GM19240 (cell line): ENCODE results near the gene GABARAPL1.
A peak's percentile ranks its signal among the peaks of the same experiment; 100 is the strongest.
"Not testable (repeated sequence)": the region's sequence is repeated elsewhere in the genome, so short reads cannot be mapped to it uniquely, and the experiment has no call there.

Experiments
- DNase-seq: peaks from one replicate; pipeline ENCODE4 v3.0.0; 2011; ENCODE audit warnings: low spot score; ENCODE audit not compliant: insufficient read length

Gene GABARAPL1

DNA sequence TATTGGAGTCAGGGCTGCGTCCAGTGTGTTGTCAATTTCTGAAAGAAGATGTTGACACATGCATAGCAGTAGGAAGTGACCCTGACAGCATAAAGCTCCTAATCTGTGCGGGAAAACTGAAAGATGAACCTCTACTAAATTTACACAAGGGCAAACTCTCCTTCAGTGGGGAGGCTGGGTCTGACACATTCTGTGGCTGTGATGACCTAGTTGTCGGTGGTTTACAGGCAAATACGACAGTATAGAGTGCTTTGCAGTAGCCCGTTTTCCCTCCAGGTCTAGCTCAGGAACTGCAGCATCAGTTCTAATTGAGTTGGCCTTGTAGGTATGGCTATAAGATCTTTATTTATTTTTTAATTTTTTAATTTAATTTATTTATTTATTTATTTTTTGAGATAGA lies 14.8 kb upstream of the GABARAPL1 start:
- DNase-seq = no peak

GRCh38 chr12:10204495-10204894 lies 8.2 kb upstream of the GABARAPL1 start:
- not testable (repeated sequence) for DNase-seq

GRCh38 chr12:10205220-10205807 lies 7.4 kb upstream of the GABARAPL1 start:
- no peak for DNase-seq

GRCh38 chr12:10207136-10207535 lies 5.5 kb upstream of the GABARAPL1 start:
- no peak for DNase-seq

GRCh38 chr12:10210225-10210624 lies 2.5 kb upstream of the GABARAPL1 start:
- DNase-seq = no peak

GRCh38 chr12:10211101-10211939 lies 1.4 kb upstream of the GABARAPL1 start:
- no peak for DNase-seq

- DNase-seq = peak; percentile 29
Measured at GRCh38 chr12:10211940-10212738, 538 bp upstream of the GABARAPL1 start.

DNA sequence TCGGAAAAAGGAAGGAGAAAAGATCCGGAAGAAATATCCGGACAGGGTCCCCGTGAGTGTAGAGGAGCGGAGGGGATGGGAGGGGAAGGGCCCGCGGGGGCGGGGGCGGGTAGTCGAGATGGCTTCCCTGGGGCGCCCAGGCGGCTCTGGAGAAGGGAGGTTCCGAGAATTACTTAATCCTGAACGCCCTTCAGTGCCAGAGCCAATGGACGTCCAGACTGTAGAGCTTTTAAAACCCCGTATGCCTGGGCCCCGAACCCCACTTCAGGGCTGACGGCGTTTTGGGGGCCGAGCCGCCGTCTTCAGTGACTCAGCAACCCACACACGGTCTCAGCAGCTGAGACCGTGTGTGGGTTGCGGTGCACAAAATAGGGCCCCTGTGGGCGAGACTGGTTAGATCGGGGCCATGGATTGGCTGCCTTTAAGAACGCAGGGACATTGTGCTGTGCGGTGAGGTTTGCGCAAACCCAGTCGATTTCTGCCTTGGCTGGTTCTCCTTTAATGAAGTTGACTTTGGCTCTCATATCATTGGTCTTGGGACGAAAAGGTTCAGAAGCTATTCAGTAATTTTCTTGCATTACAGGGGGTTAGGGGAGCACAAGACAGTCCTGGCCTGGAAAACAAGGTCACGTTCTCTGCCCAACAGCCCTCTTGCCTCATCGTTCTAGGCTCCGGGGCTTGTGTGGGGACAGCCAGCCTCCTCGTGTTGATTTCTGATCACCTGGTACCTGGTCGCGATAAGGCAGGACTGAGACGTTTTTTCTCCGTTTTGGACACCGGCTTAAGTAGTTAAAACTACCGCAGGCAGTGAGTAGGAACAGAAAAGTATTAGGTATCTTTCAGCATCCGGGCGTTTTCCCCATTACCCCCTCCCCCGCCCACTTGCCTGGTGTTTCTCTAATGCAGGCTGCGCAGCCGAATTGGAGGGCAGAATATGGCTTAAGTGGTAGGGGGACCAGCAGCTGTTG lies 775 bp downstream of the GABARAPL1 start:
- DNase-seq = peak; percentile 17

GRCh38 chr12:10214136-10214894 lies 1.6 kb downstream of the GABARAPL1 start:
- DNase-seq = no peak

DNA sequence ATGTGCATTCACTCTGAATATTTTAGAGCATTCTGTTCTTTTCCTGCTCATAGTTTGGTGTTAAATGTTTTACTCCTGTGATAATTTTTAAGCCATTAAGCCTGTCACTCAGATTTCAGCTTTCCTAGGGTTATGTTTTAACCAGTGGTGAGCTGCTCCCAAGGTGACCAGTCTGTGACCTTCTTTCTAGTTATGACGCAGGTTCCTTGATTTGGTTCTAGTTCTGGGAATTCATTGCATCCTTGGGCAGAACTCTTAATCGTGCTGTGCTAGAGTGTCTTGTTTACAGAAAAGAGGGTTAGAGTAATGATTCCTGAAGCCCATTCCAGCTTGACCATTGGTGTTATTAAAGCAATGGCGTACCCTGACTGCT lies 2.2 kb downstream of the GABARAPL1 start:
- DNase-seq = no peak

DNA sequence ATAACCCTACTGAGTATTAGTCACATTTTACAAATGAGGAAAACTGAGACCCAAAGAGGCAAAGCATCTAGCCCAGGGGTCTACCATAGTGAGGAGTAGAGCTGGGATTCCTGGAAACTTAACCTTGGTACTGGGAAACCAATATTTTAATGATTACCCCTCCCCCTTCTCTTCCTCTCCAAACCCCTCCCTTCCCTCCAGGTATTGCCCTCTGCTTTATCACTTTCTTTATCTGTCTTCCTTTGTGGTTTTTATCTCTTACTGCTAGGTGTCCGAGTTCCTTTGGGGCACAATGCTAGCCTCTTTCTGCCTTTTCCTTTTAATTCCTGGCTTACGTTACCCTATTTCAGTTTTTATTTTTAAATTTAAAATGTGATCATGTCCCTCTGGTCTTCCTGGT lies 2.8 kb downstream of the GABARAPL1 start:
- DNase-seq = no peak

DNA sequence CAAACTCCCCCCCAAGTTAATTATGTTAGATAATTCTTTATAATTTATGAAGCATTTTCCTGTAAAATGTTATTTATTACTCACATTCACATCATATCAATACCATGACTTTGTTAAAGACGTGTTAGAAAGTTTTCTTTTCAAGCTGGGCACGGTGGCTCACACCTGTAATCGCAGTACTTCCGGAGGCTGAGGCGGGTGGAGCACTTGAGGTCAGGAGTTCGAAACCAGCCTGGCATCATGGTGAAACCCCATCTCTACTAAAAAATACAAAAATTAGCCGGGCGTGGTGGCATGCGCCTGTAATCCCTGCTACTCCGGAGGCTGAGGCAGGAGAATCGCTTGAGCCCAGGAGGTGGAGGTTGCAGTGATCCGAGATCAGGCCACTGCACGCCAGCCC lies 3.3 kb downstream of the GABARAPL1 start:
- not testable (repeated sequence) for DNase-seq

DNA sequence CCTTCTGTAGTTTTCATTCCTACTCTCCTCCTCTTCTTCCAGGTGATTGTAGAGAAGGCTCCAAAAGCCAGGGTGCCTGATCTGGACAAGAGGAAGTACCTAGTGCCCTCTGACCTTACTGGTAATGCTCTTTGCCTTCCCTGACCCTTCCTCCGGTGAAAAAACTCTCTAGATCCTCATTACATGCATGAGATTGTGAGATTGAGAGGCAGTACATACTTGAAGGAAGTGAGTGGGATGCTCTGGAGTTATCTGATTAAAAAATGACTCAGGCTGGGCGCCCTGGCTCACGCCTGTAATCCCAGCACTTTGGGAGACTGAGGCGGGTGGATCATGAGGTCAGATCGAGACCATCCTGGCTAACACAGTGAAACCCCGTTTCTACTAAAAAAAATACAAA lies 5.3 kb downstream of the GABARAPL1 start:
- no peak for DNase-seq

GRCh38 chr12:10220398-10221077 lies 7.9 kb downstream of the GABARAPL1 start:
- no peak for DNase-seq

- DNase-seq = no peak
Measured at GRCh38 chr12:10221846-10222245, 9.2 kb downstream of the GABARAPL1 start.

- no peak for DNase-seq
Measured at GRCh38 chr12:10223208-10223607, 10.5 kb downstream of the GABARAPL1 start.

GRCh38 chr12:10225426-10225825 lies 12.7 kb downstream of the GABARAPL1 start:
- DNase-seq = not testable (repeated sequence)

DNA sequence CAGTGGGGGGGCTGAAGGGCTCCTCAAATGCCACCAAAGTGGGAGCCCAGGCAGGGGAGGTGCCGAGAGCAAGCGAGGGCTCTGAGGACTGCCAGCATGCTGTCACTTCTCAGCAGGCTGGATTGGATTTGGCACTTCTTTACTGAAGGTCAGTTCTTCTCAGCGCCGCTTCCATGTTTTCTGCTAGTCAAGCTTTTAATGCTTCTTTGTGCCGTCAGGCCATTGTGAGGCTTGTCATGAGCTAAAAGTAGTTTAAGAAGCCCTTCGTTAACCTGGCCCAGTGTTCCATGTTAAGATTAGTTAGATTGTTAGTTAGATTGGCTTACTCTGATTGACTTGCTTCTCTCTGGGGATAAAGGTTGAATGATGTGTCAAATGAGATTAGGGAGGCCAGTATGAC lies 13.4 kb downstream of the GABARAPL1 start:
- DNase-seq = no peak

GRCh38 chr12:10226731-10227130 lies 14.1 kb downstream of the GABARAPL1 start:
- no peak for DNase-seq

GRCh38 chr12:10227648-10228047 lies 15.0 kb downstream of the GABARAPL1 start:
- DNase-seq = no peak
